Tibial nerve (tissue), 4 donors: ENCODE measurements around the gene COBLL1. TPM values are rescaled to one million over a fixed set of nuclear protein-coding genes. Genes with fewer than 3 reads are reported as not detected.

ENCODE experiments used
- DNase-seq, 2 donors: peaks; one replicate each; pipeline ENCODE4 v3.0.0-alpha.2; 2019; ENCODE audit warnings: low spot score in 2 of 2
- H3K27ac ChIP-seq, 4 donors: fragments of 200-600 bp; sonication (generic) in 3 of 4; one replicate each; pipeline ENCODE4 v1.5.1; 2017 to 2019; ENCODE audit warnings: mild to moderate bottlenecking in 1 of 4
- H3K27me3 ChIP-seq, 2 donors: fragments of 200-600 bp; sonication (generic) in 1 of 2; one replicate each; pipeline versions ENCODE4 v1.5.1 to v1.6.0; 2017 to 2019
- H3K36me3 ChIP-seq, 3 donors: fragments of 200-600 bp; sonication (generic); one replicate each; pipeline ENCODE4 v1.5.1; 2018 to 2019
- H3K4me1 ChIP-seq, 4 donors: fragments of 200-600 bp; sonication (generic) in 3 of 4; one replicate each; pipeline ENCODE4 v1.5.1; 2017 to 2019
- H3K4me3 ChIP-seq, 4 donors: fragments of 200-600 bp; sonication (generic) in 3 of 4; one replicate each; pipeline ENCODE4 v1.5.1; 2017 to 2019; ENCODE audit warnings: mild to moderate bottlenecking in 1 of 4, moderate library complexity in 1 of 4
- H3K9me3 ChIP-seq, 4 donors: fragments of 200-600 bp; sonication (generic) in 3 of 4; one replicate each; pipeline ENCODE4 v1.5.1; 2017 to 2019
- CTCF ChIP-seq, 5 experiments: fragments of 200-600 bp in 3 of 5; fragments of 450-650 bp in 2 of 5; sonication (generic) in 3 of 5; IDR thresholded peaks; one replicate each; pipeline ENCODE4 v1.5.1; 2016 to 2019; ENCODE audit warnings: antibody characterized with exemption in 5 of 5, mild to moderate bottlenecking in 3 of 5, moderate library complexity in 2 of 5
- EP300 ChIP-seq, 2 donors: sonication (generic); formaldehyde crosslinking; IDR thresholded peaks; one replicate each; pipeline ENCODE4 v1.6.1; 2017; ENCODE audit warnings: antibody characterized with exemption in 2 of 2, mild to moderate bottlenecking in 1 of 2
- POLR2A ChIP-seq, 2 donors: fragments of 450-650 bp; IDR thresholded peaks; one replicate each; pipeline ENCODE4 v1.6.1; 2017; ENCODE audit warnings: antibody characterized with exemption in 2 of 2, mild to moderate bottlenecking in 2 of 2, moderate library complexity in 2 of 2
- WGBS, 2 donors: methylation state at CpG; one replicate each; pipeline ENCODE4 v1.1.5; 2018; 5-methylcytosine and 5-hydroxymethylcytosine counted together
- total RNA-seq, 4 donors: library from RNA; depleted of rRNA; stranded (reverse); fragments of >200 nt; gene quantifications; one replicate each; pipeline ENCODE4 v1.1.0, GENCODE V29; 2016

Gene COBLL1
- total RNA-seq, 4 donors from 2014 or later, result 117 to 190 (median 146) TPM

GRCh38 chr2:164697688-164698461, 143.7 kb downstream of the COBLL1 start:
- TF ChIP-seq CTCF (IDR thresholded peaks at IDR 0.05), result peak in 4 of 5 experiments; percentile 26 to 50 (median 44)
- TF ChIP-seq POLR2A (IDR thresholded peaks at IDR 0.05), result no peak
- 67 to 77% methylated on average over 3 of the region's 3 CpGs for WGBS, 2 donors
- no peaks in the 10 kb centered on the region for H3K9me3 ChIP-seq
- peaks cover 0 to 22% (median 0%) of the 10 kb centered on the region in 3 donors for H3K36me3 ChIP-seq
- peak overlapping the region in 3 of 4 donors; percentile 2 to 36 (median 3) for H3K27ac ChIP-seq
- DNase-seq, result no peak
- peaks cover 0 to 22% (median 2%) of the 10 kb centered on the region in 4 donors for H3K4me1 ChIP-seq
- no peaks in the 10 kb centered on the region for H3K27me3 ChIP-seq
- no peak overlapping the region for H3K4me3 ChIP-seq

GRCh38 chr2:164696634-164697033, 145.0 kb downstream of the COBLL1 start:
- H3K4me1 ChIP-seq, result peaks cover 0 to 28% (median 2%) of the 10 kb centered on the region in 4 donors
- no peak for TF ChIP-seq EP300 (IDR thresholded peaks at IDR 0.05)
- no peak for DNase-seq
- peak overlapping the region in 2 of 4 donors; percentile 52 to 76 for H3K27ac ChIP-seq
- 45 to 65% methylated on average over 1 of the region's 1 CpG for WGBS, 2 donors
- H3K36me3 ChIP-seq, result peaks cover 0 to 17% (median 0%) of the 10 kb centered on the region in 3 donors
- H3K27me3 ChIP-seq, result no peaks in the 10 kb centered on the region
- peak overlapping the region in 1 of 4 donors; percentile 3 for H3K4me3 ChIP-seq
- no peaks in the 10 kb centered on the region for H3K9me3 ChIP-seq

GRCh38 chr2:164694275-164694695, 147.3 kb downstream of the COBLL1 start:
- no peaks in the 10 kb centered on the region for H3K9me3 ChIP-seq
- no peaks in the 10 kb centered on the region for H3K27me3 ChIP-seq
- H3K36me3 ChIP-seq, result peaks cover 0 to 36% (median 0%) of the 10 kb centered on the region in 3 donors
- H3K27ac ChIP-seq, result peak overlapping the region; percentile 29 to 76 (median 58)
- 71 to 72% methylated on average over 6 of the region's 6 CpGs for WGBS, 2 donors
- TF ChIP-seq POLR2A (IDR thresholded peaks at IDR 0.05) (no peak), EP300 (IDR thresholded peaks at IDR 0.05) (peak in 1 of 2 donors; percentile 27)
- peaks cover 0 to 23% (median 2%) of the 10 kb centered on the region in 4 donors for H3K4me1 ChIP-seq
- peak overlapping the region in 2 of 4 donors; percentile 9 to 33 for H3K4me3 ChIP-seq
- no peak for DNase-seq

GRCh38 chr2:164693834-164694233, 147.8 kb downstream of the COBLL1 start:
- TF ChIP-seq CTCF (IDR thresholded peaks at IDR 0.05) (no peak), EP300 (IDR thresholded peaks at IDR 0.05) (no peak), POLR2A (IDR thresholded peaks at IDR 0.05) (no peak)
- Histone ChIP-seq H3K27me3 (no peaks in the 10 kb centered on the region), H3K4me3 (no peak overlapping the region), H3K27ac (peak overlapping the region in 2 of 4 donors; percentile 66 to 76), H3K36me3 (peaks cover 0 to 36% (median 0%) of the 10 kb centered on the region in 3 donors), H3K9me3 (no peaks in the 10 kb centered on the region), H3K4me1 (peaks cover 0 to 27% (median 2%) of the 10 kb centered on the region in 4 donors)
- no peak for DNase-seq

GRCh38 chr2:164693390-164693789, 148.2 kb downstream of the COBLL1 start:
- H3K4me1 ChIP-seq, result peaks cover 0 to 28% (median 2%) of the 10 kb centered on the region in 4 donors
- H3K36me3 ChIP-seq, result peaks cover 0 to 36% (median 0%) of the 10 kb centered on the region in 3 donors
- no peak overlapping the region for H3K4me3 ChIP-seq
- no peaks in the 10 kb centered on the region for H3K9me3 ChIP-seq
- peak overlapping the region in 1 of 4 donors; percentile 76 for H3K27ac ChIP-seq
- no peaks in the 10 kb centered on the region for H3K27me3 ChIP-seq
- DNase-seq, result no peak
- TF ChIP-seq CTCF (IDR thresholded peaks at IDR 0.05) (no peak), EP300 (IDR thresholded peaks at IDR 0.05) (no peak), POLR2A (IDR thresholded peaks at IDR 0.05) (no peak)

GRCh38 chr2:164692958-164693357, 148.7 kb downstream of the COBLL1 start:
- no peak for DNase-seq
- Histone ChIP-seq H3K36me3 (peaks cover 0 to 37% (median 0%) of the 10 kb centered on the region in 3 donors), H3K4me1 (peaks cover 0 to 28% (median 2%) of the 10 kb centered on the region in 4 donors), H3K9me3 (no peaks in the 10 kb centered on the region), H3K27ac (peak overlapping the region in 2 of 4 donors; percentile 25 to 76), H3K27me3 (no peaks in the 10 kb centered on the region), H3K4me3 (no peak overlapping the region)
- no peak for TF ChIP-seq EP300 (IDR thresholded peaks at IDR 0.05)
- TF ChIP-seq POLR2A (IDR thresholded peaks at IDR 0.05), result no peak
- no peak for TF ChIP-seq CTCF (IDR thresholded peaks at IDR 0.05)
- WGBS, 2 donors, result 42 to 57% methylated on average over 2 of the region's 2 CpGs
